H9 (cell line): ENCODE data around the gene CDH4. TPM values are rescaled to one million over a fixed set of nuclear protein-coding genes. Genes with fewer than 3 reads are reported as not detected.
A peak's percentile ranks its signal among the peaks of the same experiment; 100 is the strongest.

Experiments used
- DNase-seq: peaks from one replicate; pipeline ENCODE4 v3.0.0-alpha.2; 2017
- H2AFZ ChIP-seq: one replicate; pipeline ENCODE4 v1.6.1; 2013; ENCODE audit warnings: mild to moderate bottlenecking, low read length, control low read depth, moderate library complexity
- H2AK5ac ChIP-seq: 2 replicates; pipeline ENCODE4 v1.6.1; 2013; ENCODE audit warnings: low read length, control low read depth, mixed read lengths; ENCODE audit not compliant: insufficient read length
- H2BK120ac ChIP-seq: one replicate; pipeline ENCODE4 v1.6.1; 2013; ENCODE audit warnings: low read depth, mild to moderate bottlenecking, low read length, control low read depth, inconsistent platforms; ENCODE audit not compliant: poor library complexity, severe bottlenecking
- H2BK12ac ChIP-seq: 2 replicates; pipeline ENCODE4 v1.6.1; 2013; ENCODE audit warnings: low read length, control low read depth, mixed read lengths, low read depth; ENCODE audit not compliant: insufficient read length
- H2BK15ac ChIP-seq: 2 replicates; pipeline ENCODE4 v1.6.1; 2013; ENCODE audit warnings: low read depth, low read length, control low read depth
- H2BK20ac ChIP-seq: one replicate; pipeline ENCODE4 v1.6.1; 2013; ENCODE audit warnings: low read depth, mild to moderate bottlenecking, low read length, control low read depth, inconsistent platforms; ENCODE audit not compliant: poor library complexity, severe bottlenecking
- H2BK5ac ChIP-seq: 2 replicates; pipeline ENCODE4 v1.6.1; 2013; ENCODE audit warnings: low read length, control low read depth, mixed read lengths; ENCODE audit not compliant: insufficient read length
- H3K14ac ChIP-seq: 2 replicates; pipeline ENCODE4 v1.6.1; 2013; ENCODE audit warnings: low read length, control low read depth; ENCODE audit not compliant: insufficient read depth
- H3K18ac ChIP-seq: 2 replicates; pipeline ENCODE4 v1.6.1; 2013; ENCODE audit warnings: low read depth, mild to moderate bottlenecking, mixed read lengths, low read length, control low read depth; ENCODE audit not compliant: insufficient read length
- H3K23ac ChIP-seq: 2 replicates; pipeline ENCODE4 v1.6.1; 2013; ENCODE audit warnings: low read length, control low read depth, mixed read lengths, low read depth; ENCODE audit not compliant: insufficient read length
- H3K23me2 ChIP-seq: 2 replicates; pipeline ENCODE4 v1.6.1; 2013; ENCODE audit warnings: low read depth, mild to moderate bottlenecking, mixed read lengths, low read length, control low read depth; ENCODE audit not compliant: insufficient read length, poor library complexity, severe bottlenecking
- H3K27ac ChIP-seq: 2 replicates; pipeline ENCODE4 v1.5.1; 2013; ENCODE audit warnings: low read length, control low read depth, mixed read lengths, low read depth; ENCODE audit not compliant: insufficient read length
- H3K27me3 ChIP-seq: 2 replicates; pipeline ENCODE4 v1.6.1; 2013; ENCODE audit warnings: low read length, control low read depth, inconsistent platforms; ENCODE audit not compliant: insufficient read depth
- H3K4ac ChIP-seq: 2 replicates; pipeline ENCODE4 v1.6.1; 2013; ENCODE audit warnings: low read depth, mild to moderate bottlenecking, control low read depth, inconsistent platforms, low read length, moderate library complexity
- H3K4me1 ChIP-seq: 2 replicates; pipeline ENCODE4 v1.6.1; 2013; ENCODE audit warnings: low read length, control low read depth, inconsistent platforms; ENCODE audit not compliant: insufficient read depth
- H3K4me2 ChIP-seq: 2 replicates; pipeline ENCODE4 v1.6.1; 2013; ENCODE audit warnings: low read length, control low read depth, mixed read lengths; ENCODE audit not compliant: insufficient read length, insufficient read depth
- H3K56ac ChIP-seq: 2 replicates; pipeline ENCODE4 v1.6.1; 2013; ENCODE audit warnings: low read depth, mild to moderate bottlenecking, mixed read lengths, low read length, control low read depth; ENCODE audit not compliant: insufficient read length
- H3K79me1 ChIP-seq: 2 replicates; pipeline ENCODE4 v1.6.1; 2013; ENCODE audit warnings: low read depth, mild to moderate bottlenecking, moderate library complexity, low read length, control low read depth, inconsistent platforms; ENCODE audit not compliant: insufficient read depth, poor library complexity, severe bottlenecking
- H3K79me2 ChIP-seq: 2 replicates; pipeline ENCODE4 v1.6.1; 2013; ENCODE audit warnings: low read length, control low read depth, inconsistent platforms; ENCODE audit not compliant: insufficient read depth
- H3K9ac ChIP-seq: 2 replicates; pipeline ENCODE4 v1.6.1; 2013; ENCODE audit warnings: low read length, control low read depth, mixed read lengths; ENCODE audit not compliant: insufficient read length; ENCODE audit errors: extremely low read depth
- H3K9me3 ChIP-seq: one replicate; pipeline ENCODE4 v1.6.1; 2013; ENCODE audit warnings: low read depth, low read length, inconsistent platforms; ENCODE audit not compliant: control insufficient read depth
- H3T11ph ChIP-seq: one replicate; pipeline ENCODE4 v1.6.1; 2013; ENCODE audit warnings: mild to moderate bottlenecking, low read length, control low read depth, inconsistent platforms
- H4K20me1 ChIP-seq: one replicate; pipeline ENCODE4 v1.6.1; 2013; ENCODE audit not compliant: control insufficient read depth, insufficient read length, insufficient read depth
- H4K5ac ChIP-seq: 2 replicates; pipeline ENCODE4 v1.6.1; 2013; ENCODE audit warnings: low read depth, mild to moderate bottlenecking, mixed read lengths, low read length, control low read depth; ENCODE audit not compliant: insufficient read length
- H4K8ac ChIP-seq: replicated peaks from 2 replicates; pipeline ENCODE4 v1.6.1; 2013; ENCODE audit warnings: low read length, control low read depth, mixed read lengths, low read depth; ENCODE audit not compliant: insufficient read length
- H4K91ac ChIP-seq: 2 replicates; pipeline ENCODE4 v1.6.1; 2013; ENCODE audit warnings: low read depth, mild to moderate bottlenecking, moderate library complexity, mixed read lengths, low read length, control low read depth; ENCODE audit not compliant: insufficient read length
- H3K27ac Mint-ChIP-seq, 3 experiments: 2 replicates in 2 of 3; 3 replicates in 1 of 3; pipeline ENCODE4 v1.8.0; 2020 to 2021; ENCODE audit warnings: mixed read lengths in 3 of 3, mild to moderate bottlenecking in 1 of 3, moderate library complexity in 1 of 3
- H3K27me3 Mint-ChIP-seq: 2 replicates; pipeline ENCODE4 v1.8.0; 2021; ENCODE audit warnings: low read depth, mild to moderate bottlenecking, moderate library complexity, mixed read lengths
- H3K36me3 Mint-ChIP-seq, 3 experiments: 2 replicates in 2 of 3; 3 replicates in 1 of 3; pipeline ENCODE4 v1.8.0; 2020 to 2021; ENCODE audit warnings: low read depth in 3 of 3, mixed read lengths in 3 of 3; ENCODE audit not compliant: insufficient read depth in 1 of 3
- H3K4me1 Mint-ChIP-seq, 2 experiments: 2 replicates each; pipeline ENCODE4 v1.8.0; 2020; ENCODE audit warnings: mixed read lengths in 2 of 2
- H3K4me3 Mint-ChIP-seq, 2 experiments: 2 replicates in 1 of 2; 3 replicates in 1 of 2; pipeline ENCODE4 v1.8.0; 2020 to 2021; ENCODE audit warnings: mild to moderate bottlenecking in 2 of 2, mixed read lengths in 2 of 2, moderate library complexity in 1 of 2
- H3K9me3 Mint-ChIP-seq, 2 experiments: 2 replicates in 1 of 2; 3 replicates in 1 of 2; pipeline ENCODE4 v1.8.0; 2020; ENCODE audit warnings: mild to moderate bottlenecking in 2 of 2, mixed read lengths in 2 of 2, moderate library complexity in 1 of 2
- CTCF ChIP-seq: fragments of 200-600 bp; sonication (generic); conservative IDR thresholded peaks from 3 replicates; pipeline ENCODE4 v1.8.0; 2021; ENCODE audit warnings: antibody characterized with exemption, mild to moderate bottlenecking
- WGBS: extraction: QIAGEN DNeasy Blood & Tissue Kit; methylation state at CpG from one replicate; pipeline ENCODE4 v1.1.7; 2013; ENCODE audit warnings: missing lambda C conversion rate, low lambda C conversion rate, mixed read lengths; ENCODE audit not compliant: insufficient read length; ENCODE audit errors: extremely low coverage; 5-methylcytosine and 5-hydroxymethylcytosine counted together
- total RNA-seq: library from RNA; stranded (reverse); gene quantifications from 2 replicates; pipeline ENCODE4 v1.2.1, GENCODE V29; 2021

Gene CDH4
- total RNA-seq, 1 experiment from 2014 or later: 3.0 TPM

- DNase-seq: no peak
- Histone ChIP-seq H2BK5ac (no peak overlapping the region), H3K23ac (no peak overlapping the region), H3K4me2 (no peak overlapping the region), H2BK20ac (no peak overlapping the region), H3K79me2 (no peaks in the 10 kb centered on the region), H2BK120ac (no peak overlapping the region), H2AFZ (no peak overlapping the region), H4K5ac (no peak overlapping the region), H3K4ac (no peak overlapping the region), H2AK5ac (no peak overlapping the region), H3K18ac (no peak overlapping the region), H4K8ac (no peak overlapping the region), H3K27ac (no peak overlapping the region), H2BK15ac (no peak overlapping the region), H3K4me1 (no peaks in the 10 kb centered on the region), H4K91ac (no peak overlapping the region), H2BK12ac (no peak overlapping the region), H3K9ac (no peak overlapping the region), H3K9me3 (no peaks in the 10 kb centered on the region), H3K14ac (no peak overlapping the region; the same call in 1 of the 2 replicates), H3T11ph (no peak overlapping the region), H3K79me1 (no peaks in the 10 kb centered on the region), H3K56ac (no peak overlapping the region), H4K20me1 (no peaks in the 10 kb centered on the region), H3K23me2 (no peaks in the 10 kb centered on the region), H3K27me3 (peaks cover 7% of the 10 kb centered on the region; the same call in 1 of the 2 replicates)
- H3K9me3 Mint-ChIP-seq: no peaks in the 10 kb centered on the region; a peak in 1 of 5 replicates
- H3K27me3 Mint-ChIP-seq: peaks cover 72% of the 10 kb centered on the region
- TF ChIP-seq CTCF: no peak
- H3K4me3 Mint-ChIP-seq: no peak overlapping the region
- no peaks in the 10 kb centered on the region for H3K36me3 Mint-ChIP-seq
- peaks cover 0 to 5% of the 10 kb centered on the region in 2 experiments; a peak in 1 of 4 replicates for H3K4me1 Mint-ChIP-seq
- no CpG with 5 or more reads among the region's 22 CpGs for WGBS
- peak overlapping the region in 1 of 3 experiments; percentile 50; a peak in 3 of 7 replicates for H3K27ac Mint-ChIP-seq
Observed at GRCh38 chr20:61332016-61332975, 80.2 kb downstream of the CDH4 start.
